SKM-1 (cell line): ENCODE measurements around the gene SNTG2.

Experiments used
- DNase-seq: peaks from one replicate; lab custom pipeline; 2025; ENCODE audit not compliant: unreplicated experiment; lab: John Stamatoyannopoulos, UW

Gene SNTG2

GRCh38 chr2:987789-988188 lies 37.1 kb downstream of the SNTG2 start:
- DNase-seq, result no peak

- DNase-seq, result no peak
Measured at GRCh38 chr2:989781-990467, 39.3 kb downstream of the SNTG2 start.

DNA sequence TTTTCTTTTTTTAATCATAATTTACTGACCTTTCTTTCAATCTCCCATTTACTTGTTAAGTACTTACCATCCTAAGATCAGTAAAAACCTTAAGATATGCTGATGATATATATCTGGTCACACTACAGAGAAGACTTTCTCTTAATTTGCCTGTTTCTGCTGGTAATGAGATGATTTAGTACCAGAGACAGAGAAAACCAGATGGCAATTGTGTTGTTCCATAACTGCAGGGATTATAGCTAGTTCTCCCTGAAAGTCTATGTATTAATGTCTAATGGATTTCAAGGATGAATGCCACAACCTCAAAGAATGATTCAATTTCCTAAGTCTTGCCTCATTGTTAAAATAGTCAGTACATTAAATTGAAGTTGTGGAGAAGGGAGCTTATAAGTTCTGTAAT lies 40.3 kb downstream of the SNTG2 start:
- no peak for DNase-seq

DNA sequence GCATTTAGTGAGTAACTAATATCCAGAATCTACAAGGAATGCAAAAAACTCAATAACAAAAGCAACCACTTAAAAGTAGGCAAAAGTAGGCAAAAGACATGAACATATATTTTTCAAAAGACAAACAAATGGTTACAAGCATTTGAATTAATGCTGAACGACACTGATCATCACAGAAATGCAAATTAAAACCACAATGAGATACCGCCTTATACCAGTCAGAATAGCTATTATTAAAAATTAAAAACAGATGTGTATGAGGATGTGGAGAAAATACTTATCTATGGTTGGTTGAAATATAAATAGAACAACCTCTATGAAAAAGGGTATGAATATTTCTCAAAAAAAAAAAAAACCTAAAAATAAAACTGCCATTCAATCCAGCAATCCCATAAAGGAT lies 51.7 kb downstream of the SNTG2 start:
- no peak for DNase-seq

DNA sequence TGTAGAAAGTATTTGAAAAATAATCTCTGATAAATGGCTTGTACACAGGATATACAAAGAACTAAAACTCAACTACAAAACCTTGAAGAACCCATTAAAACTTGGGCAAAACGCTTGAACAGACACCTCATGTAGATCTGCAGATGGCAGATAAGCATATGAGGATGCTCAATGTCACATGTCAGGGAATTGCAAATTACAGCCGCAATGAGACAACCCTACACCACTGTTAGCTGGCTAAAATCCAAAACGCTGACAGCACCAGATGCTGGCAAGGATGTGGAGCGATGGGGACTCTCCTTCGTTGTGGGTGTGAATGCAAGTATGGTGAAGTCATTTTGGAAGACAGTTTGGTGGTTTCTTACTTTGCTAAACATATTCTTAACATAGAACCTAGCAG lies 53.7 kb downstream of the SNTG2 start:
- DNase-seq, result no peak

- no peak for DNase-seq
Measured at GRCh38 chr2:1010415-1010930, 59.8 kb downstream of the SNTG2 start.

DNA sequence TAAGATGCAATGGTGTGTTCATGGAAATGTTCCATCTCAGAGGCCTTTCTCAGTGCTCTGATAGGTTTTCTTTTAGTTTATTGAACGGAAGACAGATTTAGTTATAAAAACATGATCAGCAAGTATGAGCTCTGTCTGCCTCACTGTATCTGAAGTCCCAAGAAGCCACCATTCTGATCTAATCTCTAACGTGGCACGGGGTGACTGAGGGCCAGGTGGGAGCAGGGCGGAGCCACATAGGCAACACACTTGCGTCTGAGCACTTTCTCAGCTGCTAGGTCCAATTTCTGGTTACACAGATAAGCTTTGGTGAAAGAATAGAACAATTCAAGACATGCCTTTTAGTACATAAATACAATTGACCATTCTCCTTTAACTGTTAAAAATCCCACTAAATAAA lies 60.4 kb downstream of the SNTG2 start:
- no peak for DNase-seq

- no peak for DNase-seq
Measured at GRCh38 chr2:1011985-1012384, 61.3 kb downstream of the SNTG2 start.

DNA sequence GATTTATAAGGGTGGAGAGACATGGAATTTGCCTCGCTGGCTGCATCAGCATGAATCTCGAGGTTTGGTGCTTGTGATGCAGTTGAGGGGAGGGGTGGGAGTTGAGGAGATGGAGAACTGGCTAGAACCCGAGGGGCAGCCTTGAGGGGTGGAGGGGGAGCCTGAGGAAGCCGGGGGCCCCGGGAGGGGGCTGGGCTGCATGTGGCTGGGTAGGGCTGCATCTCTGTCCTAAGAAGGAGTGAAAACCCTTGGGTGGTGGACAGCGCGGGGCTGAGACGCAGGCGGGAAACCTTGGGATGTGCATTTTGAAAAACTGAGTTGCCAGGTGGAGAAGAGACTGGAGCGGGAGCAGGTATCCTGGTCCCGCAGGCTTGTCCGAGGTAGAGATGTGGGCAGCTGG lies 64.2 kb downstream of the SNTG2 start:
- DNase-seq, result no peak

DNA sequence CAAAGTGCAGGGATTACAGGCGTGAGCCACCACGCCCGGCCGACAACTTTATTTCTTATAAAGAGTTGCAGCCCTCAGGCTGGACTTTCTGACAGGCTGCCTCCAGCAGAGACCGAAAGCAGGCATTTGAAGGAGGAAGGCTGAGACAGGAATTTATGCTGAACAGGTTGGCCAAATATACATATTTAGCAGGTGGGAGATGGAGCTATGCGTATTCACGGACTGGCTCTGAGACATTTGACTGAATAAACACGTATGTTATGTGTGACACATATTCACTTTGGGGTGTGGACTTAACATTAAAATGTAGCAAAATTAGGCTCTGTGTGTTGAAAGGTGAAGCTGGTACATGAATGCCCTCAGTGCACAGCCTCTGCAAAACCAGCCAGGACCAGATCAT lies 65.9 kb downstream of the SNTG2 start:
- DNase-seq, result no peak

DNA sequence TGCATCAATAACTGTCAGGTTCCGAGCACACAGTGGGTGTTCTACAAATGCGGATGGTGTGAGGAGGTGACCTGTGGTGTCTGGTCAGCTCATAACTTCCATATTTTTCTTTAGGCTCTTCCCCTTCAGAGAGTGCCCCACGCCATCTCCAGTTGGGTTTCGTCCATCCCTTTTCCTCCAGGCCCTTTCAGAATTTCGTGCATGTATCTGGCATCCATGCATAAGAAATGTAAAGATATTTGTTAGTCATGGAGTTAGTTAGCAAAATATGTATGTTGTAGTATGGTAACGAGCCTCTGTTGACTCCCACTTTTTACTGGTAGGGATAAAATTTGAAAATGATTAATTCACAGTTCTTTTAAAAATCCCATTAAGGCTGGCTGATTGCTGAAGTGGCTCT lies 67.2 kb downstream of the SNTG2 start:
- DNase-seq, result no peak

- no peak for DNase-seq
Measured at GRCh38 chr2:1020206-1020605, 69.6 kb downstream of the SNTG2 start.

- no peak for DNase-seq
Measured at GRCh38 chr2:1022178-1022577, 71.5 kb downstream of the SNTG2 start.

- no peak for DNase-seq
Measured at GRCh38 chr2:1024981-1025380, 74.3 kb downstream of the SNTG2 start.

DNA sequence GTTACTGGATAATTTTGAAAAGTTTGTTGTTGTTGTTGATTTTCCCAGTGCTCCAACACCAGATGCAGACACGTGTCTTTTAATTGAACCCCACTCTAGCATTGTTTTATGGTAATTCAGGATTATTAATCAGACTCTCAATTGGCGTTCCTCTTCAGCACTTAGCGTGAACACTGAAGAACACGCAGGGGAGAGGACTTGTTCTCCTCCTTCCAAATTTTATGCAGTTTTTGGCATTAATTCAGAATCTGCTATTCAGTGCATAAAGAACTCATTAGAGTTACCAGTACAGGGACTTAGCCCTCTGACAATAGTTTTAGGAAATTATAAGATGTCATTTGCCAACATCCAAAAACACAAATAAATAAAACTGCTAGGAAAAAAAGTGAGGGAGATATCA lies 75.5 kb downstream of the SNTG2 start:
- DNase-seq, result no peak

DNA sequence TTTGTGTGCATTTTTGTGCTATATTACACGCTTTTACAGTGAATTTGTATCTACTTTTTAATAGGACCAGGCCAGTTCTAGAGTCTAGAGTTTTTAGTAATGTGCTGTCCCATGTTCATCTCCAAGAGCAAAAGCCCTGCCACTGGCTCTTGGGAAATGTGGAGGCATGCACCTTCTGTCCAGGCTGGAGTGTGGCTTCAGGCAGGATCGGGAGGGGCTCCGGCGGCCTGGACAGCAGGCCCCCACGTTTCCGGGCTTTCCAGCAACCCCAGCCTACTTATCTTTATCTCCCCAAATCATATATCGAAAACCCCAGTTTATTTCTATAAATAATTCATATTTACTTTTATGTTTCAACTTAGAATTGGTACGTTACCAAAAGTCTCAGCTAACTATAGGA lies 78.2 kb downstream of the SNTG2 start:
- no peak for DNase-seq

- DNase-seq, result no peak
Measured at GRCh38 chr2:1032030-1032429, 81.4 kb downstream of the SNTG2 start.

DNA sequence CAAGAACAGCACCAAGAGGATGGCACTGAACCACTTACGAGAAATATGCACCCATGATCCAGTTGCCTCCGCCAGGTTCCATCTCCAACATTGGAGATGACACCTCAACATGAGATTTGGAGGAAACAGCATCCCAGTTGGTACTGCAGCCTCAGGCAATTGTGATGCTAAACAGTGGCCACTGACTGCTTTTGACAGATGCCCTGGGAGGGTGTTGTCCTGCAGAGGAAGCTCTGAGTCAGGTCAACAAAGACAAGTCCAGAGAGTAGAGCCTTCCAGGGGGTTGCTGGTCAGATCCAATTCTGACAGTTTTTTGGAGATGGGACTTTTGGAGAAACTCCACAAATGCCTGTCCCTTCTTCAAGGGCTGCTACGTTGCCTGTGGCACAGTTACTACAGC lies 82.4 kb downstream of the SNTG2 start:
- DNase-seq, result no peak

DNA sequence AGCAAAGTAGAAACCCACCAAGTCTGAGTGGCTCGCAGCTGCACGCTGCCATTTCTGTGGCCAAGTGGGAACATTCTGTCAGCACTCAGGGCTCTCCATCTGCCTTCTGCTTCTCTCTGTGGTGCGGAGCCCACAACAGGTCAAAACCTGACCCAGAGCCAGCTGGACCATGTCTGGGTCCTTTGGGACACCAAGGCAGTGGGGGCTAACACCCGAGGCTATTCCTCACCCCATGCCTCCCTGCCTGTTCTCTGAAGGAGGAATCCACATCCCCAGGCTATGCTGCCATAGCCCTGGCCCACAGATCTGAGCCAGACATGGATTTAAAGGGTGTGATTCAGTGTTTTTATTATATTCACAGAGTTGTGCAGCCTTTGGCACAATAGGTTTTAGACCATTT lies 86.4 kb downstream of the SNTG2 start:
- no peak for DNase-seq

- DNase-seq, result no peak
Measured at GRCh38 chr2:1039549-1039948, 88.9 kb downstream of the SNTG2 start.

DNA sequence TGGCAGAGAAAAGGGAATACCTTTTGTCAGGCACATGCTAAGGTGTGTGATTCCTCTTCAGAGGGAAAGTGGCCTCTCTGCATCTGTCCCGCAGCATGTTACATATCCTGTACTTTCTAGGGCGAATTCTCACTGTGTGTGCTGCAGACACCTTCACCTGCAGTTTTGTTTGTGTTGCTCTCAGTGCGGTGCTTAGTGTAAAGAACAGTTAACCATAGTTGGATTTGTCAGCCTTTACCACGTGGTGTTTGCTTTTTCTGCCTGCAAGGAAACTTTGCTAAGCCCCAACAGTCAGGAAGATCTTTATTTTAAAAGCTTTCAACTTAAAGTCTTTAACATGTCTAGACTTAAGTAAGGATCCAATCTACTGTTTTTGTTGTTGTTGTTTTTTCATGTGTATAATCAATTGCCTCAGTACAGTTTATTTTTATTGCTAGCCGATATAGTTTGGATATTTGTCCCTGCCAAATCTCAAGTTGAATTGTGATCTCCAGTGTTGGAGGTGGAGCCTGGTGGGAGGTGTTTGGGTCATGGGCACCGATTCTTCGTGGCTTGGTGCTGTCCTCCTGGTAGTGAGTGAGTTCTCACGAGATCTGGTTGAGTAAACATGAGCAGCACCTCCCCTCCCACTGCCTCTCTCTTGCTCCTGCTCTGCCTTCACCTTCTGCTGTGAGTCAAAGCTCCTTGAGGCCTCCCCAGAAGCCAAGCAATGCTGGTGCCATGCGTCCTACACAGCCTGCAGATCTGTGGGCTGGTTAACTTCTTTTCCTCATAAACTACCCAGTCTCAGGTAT lies 90.6 kb downstream of the SNTG2 start:
- DNase-seq, result no peak

DNA sequence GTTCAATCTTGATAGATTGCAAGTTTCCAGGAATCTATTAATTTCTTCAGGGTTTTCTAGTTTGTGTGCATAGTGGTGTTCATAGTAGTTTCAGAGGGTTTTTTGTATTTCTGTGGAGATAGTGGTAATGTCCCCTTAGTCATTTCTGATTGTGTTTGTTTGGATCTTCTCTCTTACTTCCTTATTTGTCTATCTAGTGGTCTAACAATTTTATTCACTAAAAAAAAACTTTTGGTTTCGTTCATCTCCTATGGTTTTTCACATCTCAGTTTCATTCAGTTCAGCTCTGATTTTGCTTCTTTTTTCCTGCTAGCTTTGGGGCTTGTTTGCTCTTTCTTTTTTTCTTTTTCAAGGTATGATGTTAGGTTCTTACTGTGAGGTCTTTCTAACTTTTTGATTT lies 94.5 kb downstream of the SNTG2 start:
- no peak for DNase-seq

DNA sequence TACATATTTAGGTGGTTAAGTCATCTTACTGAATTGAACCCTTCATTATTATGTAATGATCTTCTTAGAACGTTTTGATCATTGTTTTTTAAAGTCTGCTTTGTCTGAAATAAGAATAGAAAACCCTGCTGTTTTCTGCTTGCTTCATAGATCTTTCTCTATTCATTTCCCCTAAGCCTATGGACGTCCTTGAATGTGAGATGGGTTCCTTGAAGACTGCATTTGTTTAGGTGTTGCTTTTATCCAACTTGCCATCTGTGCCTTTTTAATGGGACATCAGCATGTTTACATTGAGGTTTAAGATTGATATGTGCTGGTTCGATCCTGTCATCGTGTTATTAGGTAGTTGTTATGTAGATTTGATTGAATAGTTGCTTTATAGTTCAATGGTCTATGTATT lies 95.4 kb downstream of the SNTG2 start:
- DNase-seq, result no peak
